Measurements from ENCODE around the gene TRAF7. TPM values are rescaled to one million over a fixed set of nuclear protein-coding genes. Genes with fewer than 3 reads are reported as not detected.
A peak's percentile ranks its signal among the peaks of the same experiment; 100 is the strongest.

The TRAF7 gene
- total and polyA plus RNA-seq, 2 of the 13 experiments (the other 11 are each of a cell fraction or from before 2014, with no cell fraction given): 47.9 to 65.6 TPM

DNA sequence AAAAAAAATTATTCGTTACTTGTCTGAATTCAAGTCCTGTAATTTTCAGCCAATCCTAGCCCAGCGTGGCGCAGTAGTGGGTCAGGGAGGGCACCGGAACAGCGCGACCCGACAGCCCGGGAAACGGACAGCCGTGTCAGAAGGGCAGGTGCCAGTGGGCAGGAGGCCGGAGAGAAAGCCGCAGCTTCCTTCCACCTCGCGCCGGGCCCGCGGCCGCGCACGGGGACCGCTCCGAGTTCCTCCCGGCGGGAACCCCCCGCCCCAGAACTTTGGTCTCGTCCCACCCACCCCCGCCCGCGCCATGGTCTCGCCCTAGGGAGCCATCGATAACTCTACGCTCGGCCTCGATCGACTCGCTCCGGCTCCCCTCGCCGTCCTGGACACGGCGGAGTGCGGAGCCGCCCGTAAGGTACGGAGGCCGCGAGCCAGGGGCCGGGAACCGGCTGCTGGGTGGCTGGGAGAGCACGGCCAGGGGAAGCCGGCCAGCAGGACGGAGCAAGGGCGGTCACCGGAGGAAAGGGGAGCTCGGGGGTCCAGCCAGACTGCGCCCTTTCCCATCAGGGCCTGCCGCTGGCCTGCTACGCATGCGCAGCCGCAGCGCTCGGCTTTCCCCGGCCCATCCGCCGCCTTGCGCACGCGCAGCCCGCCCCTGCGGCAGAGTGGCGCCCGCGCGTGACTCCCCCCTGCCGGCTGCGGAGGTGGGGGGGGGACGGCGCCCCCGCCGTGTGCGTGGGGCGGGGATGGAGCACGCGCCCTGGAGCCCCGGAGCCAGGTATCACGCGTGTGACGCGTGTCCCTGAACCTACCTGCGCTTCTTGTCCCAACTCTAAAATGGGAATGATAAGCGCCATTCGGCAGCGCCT lies 49.8 kb downstream of the TRAF7 start, which contains the start of gene MLST8 (continued):
- TF ChIP-seq, protein P1, sequence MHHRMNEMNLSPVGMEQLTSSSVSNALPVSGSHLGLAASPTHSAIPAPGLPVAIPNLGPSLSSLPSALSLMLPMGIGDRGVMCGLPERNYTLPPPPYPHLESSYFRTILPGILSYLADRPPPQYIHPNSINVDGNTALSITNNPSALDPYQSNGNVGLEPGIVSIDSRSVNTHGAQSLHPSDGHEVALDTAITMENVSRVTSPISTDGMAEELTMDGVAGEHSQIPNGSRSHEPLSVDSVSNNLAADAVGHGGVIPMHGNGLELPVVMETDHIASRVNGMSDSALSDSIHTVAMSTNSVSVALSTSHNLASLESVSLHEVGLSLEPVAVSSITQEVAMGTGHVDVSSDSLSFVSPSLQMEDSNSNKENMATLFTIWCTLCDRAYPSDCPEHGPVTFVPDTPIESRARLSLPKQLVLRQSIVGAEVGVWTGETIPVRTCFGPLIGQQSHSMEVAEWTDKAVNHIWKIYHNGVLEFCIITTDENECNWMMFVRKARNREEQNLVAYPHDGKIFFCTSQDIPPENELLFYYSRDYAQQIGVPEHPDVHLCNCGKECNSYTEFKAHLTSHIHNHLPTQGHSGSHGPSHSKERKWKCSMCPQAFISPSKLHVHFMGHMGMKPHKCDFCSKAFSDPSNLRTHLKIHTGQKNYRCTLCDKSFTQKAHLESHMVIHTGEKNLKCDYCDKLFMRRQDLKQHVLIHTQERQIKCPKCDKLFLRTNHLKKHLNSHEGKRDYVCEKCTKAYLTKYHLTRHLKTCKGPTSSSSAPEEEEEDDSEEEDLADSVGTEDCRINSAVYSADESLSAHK (CRISPR knock-in tag; IDR thresholded peaks at IDR 0.05; ENCODE audit: borderline replicate concordance): no peak
- no peak for TF ChIP-seq ZNF543 (CRISPR knock-in tag; IDR thresholded peaks at IDR 0.05)
- peak; percentile 12; the same call in 1 of the 2 replicates for TF ChIP-seq RCOR2 (CRISPR knock-in tag; IDR thresholded peaks at IDR 0.05)
- TF ChIP-seq FOXM1 (CRISPR knock-in tag; IDR thresholded peaks at IDR 0.05): 0 out of 2 replicates have a peak, but pooled peaks have one; percentile 57
- TF ChIP-seq, protein P2, sequence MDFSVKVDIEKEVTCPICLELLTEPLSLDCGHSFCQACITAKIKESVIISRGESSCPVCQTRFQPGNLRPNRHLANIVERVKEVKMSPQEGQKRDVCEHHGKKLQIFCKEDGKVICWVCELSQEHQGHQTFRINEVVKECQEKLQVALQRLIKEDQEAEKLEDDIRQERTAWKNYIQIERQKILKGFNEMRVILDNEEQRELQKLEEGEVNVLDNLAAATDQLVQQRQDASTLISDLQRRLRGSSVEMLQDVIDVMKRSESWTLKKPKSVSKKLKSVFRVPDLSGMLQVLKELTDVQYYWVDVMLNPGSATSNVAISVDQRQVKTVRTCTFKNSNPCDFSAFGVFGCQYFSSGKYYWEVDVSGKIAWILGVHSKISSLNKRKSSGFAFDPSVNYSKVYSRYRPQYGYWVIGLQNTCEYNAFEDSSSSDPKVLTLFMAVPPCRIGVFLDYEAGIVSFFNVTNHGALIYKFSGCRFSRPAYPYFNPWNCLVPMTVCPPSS (IDR thresholded peaks at IDR 0.05): no peak
- TF ChIP-seq MYC (CRISPR knock-in tag; IDR thresholded peaks at IDR 0.05; ENCODE audit: borderline replicate concordance): peak; percentile 57
- TF ChIP-seq AGO2 (optimal IDR thresholded peaks at IDR 0.05; ENCODE audit: low read depth, low read length): no peak
- 0 out of 2 replicates have a peak, but pooled peaks have one; percentile 53 for TF ChIP-seq SATB2 (CRISPR knock-in tag; IDR thresholded peaks at IDR 0.05)
- peak; percentile 96 for TF ChIP-seq SNAI1 (CRISPR knock-in tag; IDR thresholded peaks at IDR 0.05; ENCODE audit: borderline replicate concordance)
- peak; percentile 36 for TF ChIP-seq FOXO1 (CRISPR knock-in tag; IDR thresholded peaks at IDR 0.05)
- TF ChIP-seq, protein P3, sequence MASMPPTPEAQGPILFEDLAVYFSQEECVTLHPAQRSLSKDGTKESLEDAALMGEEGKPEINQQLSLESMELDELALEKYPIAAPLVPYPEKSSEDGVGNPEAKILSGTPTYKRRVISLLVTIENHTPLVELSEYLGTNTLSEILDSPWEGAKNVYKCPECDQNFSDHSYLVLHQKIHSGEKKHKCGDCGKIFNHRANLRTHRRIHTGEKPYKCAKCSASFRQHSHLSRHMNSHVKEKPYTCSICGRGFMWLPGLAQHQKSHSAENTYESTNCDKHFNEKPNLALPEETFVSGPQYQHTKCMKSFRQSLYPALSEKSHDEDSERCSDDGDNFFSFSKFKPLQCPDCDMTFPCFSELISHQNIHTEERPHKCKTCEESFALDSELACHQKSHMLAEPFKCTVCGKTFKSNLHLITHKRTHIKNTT (CRISPR knock-in tag; IDR thresholded peaks at IDR 0.05): no peak
- TF ChIP-seq, protein P4, sequence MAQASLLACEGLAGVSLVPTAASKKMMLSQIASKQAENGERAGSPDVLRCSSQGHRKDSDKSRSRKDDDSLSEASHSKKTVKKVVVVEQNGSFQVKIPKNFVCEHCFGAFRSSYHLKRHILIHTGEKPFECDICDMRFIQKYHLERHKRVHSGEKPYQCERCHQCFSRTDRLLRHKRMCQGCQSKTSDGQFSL (CRISPR knock-in tag; IDR thresholded peaks at IDR 0.05): peak; percentile 98
- no peak for TF ChIP-seq ZNF468 (CRISPR knock-in tag; IDR thresholded peaks at IDR 0.05)
- TF ChIP-seq, protein P5, sequence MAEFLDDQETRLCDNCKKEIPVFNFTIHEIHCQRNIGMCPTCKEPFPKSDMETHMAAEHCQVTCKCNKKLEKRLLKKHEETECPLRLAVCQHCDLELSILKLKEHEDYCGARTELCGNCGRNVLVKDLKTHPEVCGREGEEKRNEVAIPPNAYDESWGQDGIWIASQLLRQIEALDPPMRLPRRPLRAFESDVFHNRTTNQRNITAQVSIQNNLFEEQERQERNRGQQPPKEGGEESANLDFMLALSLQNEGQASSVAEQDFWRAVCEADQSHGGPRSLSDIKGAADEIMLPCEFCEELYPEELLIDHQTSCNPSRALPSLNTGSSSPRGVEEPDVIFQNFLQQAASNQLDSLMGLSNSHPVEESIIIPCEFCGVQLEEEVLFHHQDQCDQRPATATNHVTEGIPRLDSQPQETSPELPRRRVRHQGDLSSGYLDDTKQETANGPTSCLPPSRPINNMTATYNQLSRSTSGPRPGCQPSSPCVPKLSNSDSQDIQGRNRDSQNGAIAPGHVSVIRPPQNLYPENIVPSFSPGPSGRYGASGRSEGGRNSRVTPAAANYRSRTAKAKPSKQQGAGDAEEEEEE (CRISPR knock-in tag; IDR thresholded peaks at IDR 0.05; ENCODE audit: borderline replicate concordance): no peak
- TF ChIP-seq ZNF484 (CRISPR knock-in tag; IDR thresholded peaks at IDR 0.05; ENCODE audit: borderline replicate concordance, low read depth): no peak
- peak; percentile 80 for TF ChIP-seq TARDBP (CRISPR knock-in tag; IDR thresholded peaks at IDR 0.05)
- TF ChIP-seq, protein P6, sequence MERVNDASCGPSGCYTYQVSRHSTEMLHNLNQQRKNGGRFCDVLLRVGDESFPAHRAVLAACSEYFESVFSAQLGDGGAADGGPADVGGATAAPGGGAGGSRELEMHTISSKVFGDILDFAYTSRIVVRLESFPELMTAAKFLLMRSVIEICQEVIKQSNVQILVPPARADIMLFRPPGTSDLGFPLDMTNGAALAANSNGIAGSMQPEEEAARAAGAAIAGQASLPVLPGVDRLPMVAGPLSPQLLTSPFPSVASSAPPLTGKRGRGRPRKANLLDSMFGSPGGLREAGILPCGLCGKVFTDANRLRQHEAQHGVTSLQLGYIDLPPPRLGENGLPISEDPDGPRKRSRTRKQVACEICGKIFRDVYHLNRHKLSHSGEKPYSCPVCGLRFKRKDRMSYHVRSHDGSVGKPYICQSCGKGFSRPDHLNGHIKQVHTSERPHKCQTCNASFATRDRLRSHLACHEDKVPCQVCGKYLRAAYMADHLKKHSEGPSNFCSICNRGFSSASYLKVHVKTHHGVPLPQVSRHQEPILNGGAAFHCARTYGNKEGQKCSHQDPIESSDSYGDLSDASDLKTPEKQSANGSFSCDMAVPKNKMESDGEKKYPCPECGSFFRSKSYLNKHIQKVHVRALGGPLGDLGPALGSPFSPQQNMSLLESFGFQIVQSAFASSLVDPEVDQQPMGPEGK (CRISPR knock-in tag; IDR thresholded peaks at IDR 0.05): peak; percentile 98
- TF ChIP-seq EP300 (IDR thresholded peaks at IDR 0.05; ENCODE audit: low read depth in 2 of 2, low read length in 2 of 2): peak in 1 of 2 experiments; percentile 18; a peak in 1 of 4 replicates
- TF ChIP-seq EP300 (CRISPR knock-in tag; IDR thresholded peaks at IDR 0.05; ENCODE audit: borderline replicate concordance): peak; percentile 35; the same call in 1 of the 2 replicates
- TF ChIP-seq ZNF709 (CRISPR knock-in tag; IDR thresholded peaks at IDR 0.05): peak; percentile 74
